Spleen (tissue), 11 donors: ENCODE measurements around the gene TMEM151A. TPM values are rescaled to one million over a fixed set of nuclear protein-coding genes. Genes with fewer than 3 reads are reported as not detected.
A peak's percentile ranks its signal among the peaks of the same experiment; 100 is the strongest.

Experiments used
- DNase-seq: peaks from one replicate; pipeline ENCODE4 v3.0.0-alpha.2; 2020
- H3K27ac ChIP-seq, 8 donors: fragments of 200-600 bp; sonication (generic) in 7 of 8; 1 replicate in 4 of 8; 2 replicates in 4 of 8; pipeline versions ENCODE4 v1.5.0 to v1.8.0; 2016 to 2021; ENCODE audit warnings: inconsistent platforms in 4 of 8, mild to moderate bottlenecking in 4 of 8, moderate library complexity in 1 of 8
- H3K27me3 ChIP-seq, 7 donors: fragments of 200-600 bp; sonication (generic) in 6 of 7; replicated peaks in 1 of 7; 1 replicate in 4 of 7; 2 replicates in 3 of 7; pipeline versions ENCODE4 v1.5.0 to v1.8.0; 2016 to 2021; ENCODE audit warnings: inconsistent platforms in 3 of 7, mild to moderate bottlenecking in 1 of 7
- H3K36me3 ChIP-seq, 6 donors: fragments of 200-600 bp; sonication (generic) in 5 of 6; 1 replicate in 4 of 6; 2 replicates in 2 of 6; pipeline versions ENCODE4 v1.5.0 to v1.8.0; 2016 to 2021; ENCODE audit warnings: inconsistent platforms in 2 of 6
- H3K4me1 ChIP-seq, 6 donors: fragments of 200-600 bp; sonication (generic) in 5 of 6; 1 replicate in 3 of 6; 2 replicates in 3 of 6; pipeline versions ENCODE4 v1.5.0 to v1.8.0; 2016 to 2021; ENCODE audit warnings: inconsistent platforms in 3 of 6
- H3K4me3 ChIP-seq, 8 donors: fragments of 200-600 bp; sonication (generic) in 7 of 8; 1 replicate in 4 of 8; 2 replicates in 4 of 8; pipeline versions ENCODE4 v1.5.0 to v1.8.0; 2016 to 2021; ENCODE audit warnings: inconsistent platforms in 4 of 8, mild to moderate bottlenecking in 4 of 8, moderate library complexity in 2 of 8
- H3K9me3 ChIP-seq, 8 donors: fragments of 200-600 bp; sonication (generic) in 7 of 8; 1 replicate in 4 of 8; 2 replicates in 4 of 8; pipeline versions ENCODE4 v1.5.0 to v1.8.0; 2016 to 2021; ENCODE audit warnings: inconsistent platforms in 4 of 8
- POLR2A ChIP-seq, 3 donors: fragments of 450-650 bp; IDR thresholded peaks; one replicate each; pipeline ENCODE4 v1.5.1; 2017; ENCODE audit warnings: antibody characterized with exemption in 3 of 3, mild to moderate bottlenecking in 1 of 3
- POLR2AphosphoS5 ChIP-seq, 3 donors: sonication (generic); formaldehyde crosslinking; IDR thresholded peaks; one replicate each; pipeline ENCODE4 v1.5.1; 2017; ENCODE audit warnings: antibody characterized with exemption in 3 of 3
- WGBS, 5 donors: extraction: QIAGEN DNeasy Blood & Tissue Kit in 3 of 5; methylation state at CpG; one replicate each; pipeline versions ENCODE4 v1.1.5 to v1.1.7; 2013 to 2018; 5-methylcytosine and 5-hydroxymethylcytosine counted together
- intact Hi-C: fragments of 100-400 bp; cut with DNase I; formaldehyde crosslinking; loops from one replicate; pipeline ENCODE4 v1.15.0; 2023; ENCODE audit warnings: low total_unique reads
- polyA plus RNA-seq, 3 donors: library from polyadenylated mRNA; stranded (reverse); fragments of 200-250 nt; gene quantifications; one replicate each; pipeline ENCODE4 v1.2.1, GENCODE V29; 2013
- total RNA-seq, 7 donors: library from RNA; depleted of rRNA in 3 of 7; stranded (reverse); fragments of >200 nt in 3 of 7; fragmentation: NEBNext Ultra II Directional in 4 of 7; extraction: Animal tissue kit (Norgen Biotek cat#: 25700) in 4 of 7; gene quantifications; one replicate each; pipeline versions ENCODE4 v1.1.0 to v1.2.1, GENCODE V29; 2016 to 2021
- TF ChIP-seq, protein P1 (sequence below), 11 experiments: fragments of 200-600 bp in 7 of 11; fragments of 450-650 bp in 4 of 11; sonication (generic) in 4 of 11; IDR thresholded peaks in 8 of 11; conservative IDR thresholded peaks in 3 of 11; 1 replicate in 7 of 11; 2 replicates in 4 of 11; pipeline versions ENCODE4 v1.4.0 to v1.8.0; 2016 to 2021; ENCODE audit warnings: antibody characterized with exemption in 11 of 11, inconsistent platforms in 4 of 11, mild to moderate bottlenecking in 1 of 11
- donor health status: healthy with polysubstance abuse.
- donor health status: DM: no; HTN: no; CAD: no; lungs with moderate emphysema.
- donor health status: DM: no; HTN: no; CAD: no.
- donor health status: Bipolar disorder and iron deficiency.
- donor health status: healthy.
- donor health status: DM: no; HTN: no; CAD: no.
- donor health status: DM: yes; HTN: yes; CAD: no.

Gene TMEM151A
- total and polyA plus RNA-seq, 10 donors, result 0.02 to 0.34 (median 0.02) TPM; not detected in 7

- H3K27me3 ChIP-seq, result peaks cover 0 to 17% (median 0%) of the 10 kb centered on the region in 7 donors
- 68 to 81% (median 72%) methylated on average over 15 of the region's 15 CpGs for WGBS, 5 donors
- no peak overlapping the region for H3K27ac ChIP-seq
- peaks cover 10 to 60% (median 31%) of the 10 kb centered on the region in 6 donors for H3K4me1 ChIP-seq
- TF ChIP-seq, protein P1, sequence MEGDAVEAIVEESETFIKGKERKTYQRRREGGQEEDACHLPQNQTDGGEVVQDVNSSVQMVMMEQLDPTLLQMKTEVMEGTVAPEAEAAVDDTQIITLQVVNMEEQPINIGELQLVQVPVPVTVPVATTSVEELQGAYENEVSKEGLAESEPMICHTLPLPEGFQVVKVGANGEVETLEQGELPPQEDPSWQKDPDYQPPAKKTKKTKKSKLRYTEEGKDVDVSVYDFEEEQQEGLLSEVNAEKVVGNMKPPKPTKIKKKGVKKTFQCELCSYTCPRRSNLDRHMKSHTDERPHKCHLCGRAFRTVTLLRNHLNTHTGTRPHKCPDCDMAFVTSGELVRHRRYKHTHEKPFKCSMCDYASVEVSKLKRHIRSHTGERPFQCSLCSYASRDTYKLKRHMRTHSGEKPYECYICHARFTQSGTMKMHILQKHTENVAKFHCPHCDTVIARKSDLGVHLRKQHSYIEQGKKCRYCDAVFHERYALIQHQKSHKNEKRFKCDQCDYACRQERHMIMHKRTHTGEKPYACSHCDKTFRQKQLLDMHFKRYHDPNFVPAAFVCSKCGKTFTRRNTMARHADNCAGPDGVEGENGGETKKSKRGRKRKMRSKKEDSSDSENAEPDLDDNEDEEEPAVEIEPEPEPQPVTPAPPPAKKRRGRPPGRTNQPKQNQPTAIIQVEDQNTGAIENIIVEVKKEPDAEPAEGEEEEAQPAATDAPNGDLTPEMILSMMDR (IDR thresholded peaks at IDR 0.05 in 8 of 11, conservative IDR thresholded peaks at IDR 0.05 in 3 of 11), result no peak
- TF ChIP-seq POLR2A (IDR thresholded peaks at IDR 0.05) (no peak), POLR2AphosphoS5 (IDR thresholded peaks at IDR 0.05) (no peak)
- no peaks in the 10 kb centered on the region for H3K9me3 ChIP-seq
- intact Hi-C loops, result no loop called here
- DNase-seq, result peak; percentile 58
- H3K36me3 ChIP-seq, result peaks cover 0 to 39% (median 26%) of the 10 kb centered on the region in 6 donors
- no peak overlapping the region for H3K4me3 ChIP-seq
Measured at GRCh38 chr11:66279092-66279734, 12.5 kb upstream of the TMEM151A start.

GRCh38 chr11:66280428-66280827, 11.3 kb upstream of the TMEM151A start:
- intact Hi-C loops, result loop anchor here (5.0 kb wide), 1 partner anchor 58 kb away; no protein-coding TSS in a partner anchor
- peak in 1 of 3 donors; percentile 38 for TF ChIP-seq POLR2AphosphoS5 (IDR thresholded peaks at IDR 0.05)
- TF ChIP-seq, protein P1 (IDR thresholded peaks at IDR 0.05 in 8 of 11, conservative IDR thresholded peaks at IDR 0.05 in 3 of 11), result no peak
- peaks cover 0 to 17% (median 0%) of the 10 kb centered on the region in 7 donors for H3K27me3 ChIP-seq
- WGBS, 5 donors, result 89 to 94% (median 92%) methylated on average over 9 to 14 of the region's 14 CpGs; no CpG with 5 or more reads in 1 of the 5 donors
- H3K27ac ChIP-seq, result no peak overlapping the region
- H3K9me3 ChIP-seq, result no peaks in the 10 kb centered on the region
- H3K36me3 ChIP-seq, result peaks cover 0 to 39% (median 19%) of the 10 kb centered on the region in 6 donors
- no peak overlapping the region for H3K4me3 ChIP-seq
- DNase-seq, result peak; percentile 77
- peaks cover 10 to 65% (median 31%) of the 10 kb centered on the region in 6 donors for H3K4me1 ChIP-seq

DNA sequence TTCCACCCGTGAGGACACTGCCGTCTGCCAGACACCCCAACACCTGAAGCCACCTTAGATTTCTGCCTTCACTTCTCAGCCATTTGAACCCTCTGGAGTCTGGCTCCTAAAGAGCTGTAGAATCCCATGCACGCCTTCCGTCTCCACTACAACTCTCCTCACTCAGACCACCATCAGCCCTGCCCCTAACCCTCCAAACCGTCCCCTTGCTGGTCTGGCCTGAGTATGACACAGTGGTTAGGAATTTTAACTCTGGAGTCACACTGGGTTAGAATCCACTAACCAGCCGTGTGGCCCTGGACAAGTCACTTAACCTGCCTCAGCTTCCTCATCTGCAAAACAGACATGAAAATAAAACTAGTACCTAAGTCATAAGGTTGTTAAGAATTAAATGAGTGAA, 10.7 kb upstream of the TMEM151A start:
- Histone ChIP-seq H3K27me3 (peaks cover 0 to 17% (median 0%) of the 10 kb centered on the region in 7 donors), H3K36me3 (peaks cover 0 to 38% (median 13%) of the 10 kb centered on the region in 6 donors), H3K27ac (no peak overlapping the region), H3K4me1 (peaks cover 10 to 67% (median 31%) of the 10 kb centered on the region in 6 donors), H3K9me3 (no peaks in the 10 kb centered on the region), H3K4me3 (no peak overlapping the region)
- 81 to 93% (median 86%) methylated on average over 6 of the region's 6 CpGs for WGBS, 5 donors
- no peak for DNase-seq
- no peak for TF ChIP-seq POLR2A (IDR thresholded peaks at IDR 0.05)
- TF ChIP-seq, protein P1 (IDR thresholded peaks at IDR 0.05 in 8 of 11, conservative IDR thresholded peaks at IDR 0.05 in 3 of 11), result no peak
- no peak for TF ChIP-seq POLR2AphosphoS5 (IDR thresholded peaks at IDR 0.05)
- intact Hi-C loops, result loop anchor here (5.0 kb wide), 1 partner anchor 59 kb away; no protein-coding TSS in a partner anchor

DNA sequence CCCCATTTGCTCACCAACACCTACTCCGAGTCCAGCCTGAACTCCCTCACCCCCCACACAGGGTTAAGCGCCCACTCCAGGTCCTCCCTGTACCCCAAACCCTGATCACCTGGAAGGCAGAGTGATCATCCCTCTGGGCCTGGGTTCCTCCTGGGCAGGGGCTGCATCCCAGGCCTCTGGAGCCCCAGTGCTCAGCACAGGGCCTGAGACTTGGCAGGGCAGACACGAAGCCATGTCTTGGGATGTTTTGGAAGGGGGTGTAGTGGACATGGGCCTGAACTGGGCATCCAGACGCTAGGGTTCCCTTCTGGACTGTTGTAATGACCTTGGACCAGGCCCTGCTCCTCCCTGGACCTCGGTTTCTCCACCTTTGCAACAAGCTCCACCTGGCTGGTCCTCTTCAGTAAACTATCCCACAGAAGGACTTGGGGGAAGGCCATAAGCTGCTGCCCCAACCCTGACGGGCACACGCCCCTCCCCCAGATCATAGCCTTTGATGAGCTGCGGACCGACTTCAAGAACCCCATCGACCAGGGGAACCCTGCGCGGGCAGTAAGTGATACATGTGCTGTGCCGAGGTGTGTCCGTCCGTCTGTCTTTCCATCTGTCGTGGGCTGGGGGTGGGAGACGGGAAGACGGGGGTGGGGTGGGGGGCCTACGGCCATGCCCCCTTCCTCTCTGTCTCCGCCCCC, 9.8 kb upstream of the TMEM151A start:
- peaks cover 10 to 69% (median 30%) of the 10 kb centered on the region in 6 donors for H3K4me1 ChIP-seq
- peaks cover 0 to 30% (median 6%) of the 10 kb centered on the region in 6 donors for H3K36me3 ChIP-seq
- peaks cover 0 to 17% (median 0%) of the 10 kb centered on the region in 7 donors for H3K27me3 ChIP-seq
- 25 to 53% (median 29%) methylated on average over 8 to 20 of the region's 20 CpGs for WGBS, 5 donors
- intact Hi-C loops, result loop anchor here (5.0 kb wide), 1 partner anchor 60 kb away; no protein-coding TSS in a partner anchor
- H3K27ac ChIP-seq, result peak overlapping the region in 2 of 8 donors; percentile 53 to 61
- no peaks in the 10 kb centered on the region for H3K9me3 ChIP-seq
- DNase-seq, result peak; percentile 76
- TF ChIP-seq POLR2AphosphoS5 (IDR thresholded peaks at IDR 0.05) (peak in 1 of 3 donors; percentile 47), POLR2A (IDR thresholded peaks at IDR 0.05) (peak in 1 of 3 donors; percentile 30)
- TF ChIP-seq, protein P1 (IDR thresholded peaks at IDR 0.05 in 8 of 11, conservative IDR thresholded peaks at IDR 0.05 in 3 of 11), result no peak
- H3K4me3 ChIP-seq, result peak overlapping the region in 1 of 8 donors; percentile 39
